Progenitor cell of endocrine pancreas (in vitro differentiated cells): ENCODE measurements around the gene ANO3. TPM values are rescaled to one million over a fixed set of nuclear protein-coding genes. Genes with fewer than 3 reads are reported as not detected.

Experiments
- DNase-seq: peaks from one replicate; pipeline ENCODE4 v3.0.0; 2021; ENCODE audit warnings: low spot score; ENCODE audit not compliant: unreplicated experiment
- H3K27ac Mint-ChIP-seq: 2 replicates; pipeline ENCODE4 v1.8.0; 2021; ENCODE audit warnings: mild to moderate bottlenecking, moderate library complexity, mixed read lengths
- H3K27me3 Mint-ChIP-seq: 2 replicates; pipeline ENCODE4 v1.8.0; 2021; ENCODE audit warnings: mixed read lengths
- H3K36me3 Mint-ChIP-seq: 2 replicates; pipeline ENCODE4 v1.8.0; 2022; ENCODE audit warnings: mixed read lengths; ENCODE audit not compliant: insufficient read depth
- H3K4me1 Mint-ChIP-seq: 2 replicates; pipeline ENCODE4 v1.8.0; 2021; ENCODE audit warnings: low read depth, mixed read lengths
- H3K4me3 Mint-ChIP-seq: 2 replicates; pipeline ENCODE4 v1.8.0; 2021; ENCODE audit warnings: low read depth, mild to moderate bottlenecking, moderate library complexity, mixed read lengths
- H3K9me3 Mint-ChIP-seq: 2 replicates; pipeline ENCODE4 v1.8.0; 2021; ENCODE audit warnings: low read depth, mixed read lengths
- total RNA-seq: library from RNA; stranded (reverse); gene quantifications from 2 replicates; pipeline ENCODE4 v1.2.1, GENCODE V29; 2021
- TF ChIP-seq, protein P1 (sequence below): fragments of 200-600 bp; sonication (generic); IDR thresholded peaks from one replicate; pipeline ENCODE4 v1.5.0; 2021; ENCODE audit warnings: antibody characterized with exemption, mild to moderate bottlenecking; ENCODE audit not compliant: unreplicated experiment

Gene ANO3
- total RNA-seq, 1 donor from 2014 or later, result 0.53 TPM

DNA sequence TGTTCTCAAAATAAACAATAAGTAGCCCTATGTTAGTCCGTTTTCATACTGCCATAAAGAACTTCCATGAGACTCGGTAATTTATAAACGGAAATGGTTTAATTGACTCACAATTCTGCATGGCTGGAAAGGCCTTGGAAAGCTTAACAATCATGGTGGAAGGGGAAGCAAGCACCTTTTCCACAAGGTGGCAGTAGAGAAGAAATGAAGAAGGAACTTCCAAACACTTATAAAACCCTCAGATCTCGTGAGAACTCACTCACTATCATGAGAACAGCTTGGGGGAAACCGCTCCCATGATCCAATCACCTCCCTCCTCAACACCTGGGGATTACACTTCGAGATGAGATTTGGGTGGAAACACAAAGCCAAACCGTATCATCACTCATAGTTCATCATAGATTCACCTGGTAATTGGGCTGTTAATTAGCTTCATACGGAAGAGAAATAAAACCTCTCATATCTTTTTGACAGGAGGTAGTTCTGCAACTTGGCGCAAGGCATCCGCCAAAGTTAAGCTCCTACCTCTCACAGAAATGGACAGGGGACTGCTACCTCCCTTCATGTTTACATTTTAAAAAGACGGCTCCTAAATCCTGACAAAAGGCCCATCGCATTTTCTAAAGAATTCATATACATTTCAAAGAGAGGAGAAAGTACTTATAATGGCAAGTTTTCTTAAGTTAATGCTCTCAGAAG lies 191.1 kb downstream of the ANO3 start:
- no peaks in the 10 kb centered on the region for H3K27me3 Mint-ChIP-seq
- no peaks in the 10 kb centered on the region for H3K36me3 Mint-ChIP-seq
- TF ChIP-seq, protein P1, sequence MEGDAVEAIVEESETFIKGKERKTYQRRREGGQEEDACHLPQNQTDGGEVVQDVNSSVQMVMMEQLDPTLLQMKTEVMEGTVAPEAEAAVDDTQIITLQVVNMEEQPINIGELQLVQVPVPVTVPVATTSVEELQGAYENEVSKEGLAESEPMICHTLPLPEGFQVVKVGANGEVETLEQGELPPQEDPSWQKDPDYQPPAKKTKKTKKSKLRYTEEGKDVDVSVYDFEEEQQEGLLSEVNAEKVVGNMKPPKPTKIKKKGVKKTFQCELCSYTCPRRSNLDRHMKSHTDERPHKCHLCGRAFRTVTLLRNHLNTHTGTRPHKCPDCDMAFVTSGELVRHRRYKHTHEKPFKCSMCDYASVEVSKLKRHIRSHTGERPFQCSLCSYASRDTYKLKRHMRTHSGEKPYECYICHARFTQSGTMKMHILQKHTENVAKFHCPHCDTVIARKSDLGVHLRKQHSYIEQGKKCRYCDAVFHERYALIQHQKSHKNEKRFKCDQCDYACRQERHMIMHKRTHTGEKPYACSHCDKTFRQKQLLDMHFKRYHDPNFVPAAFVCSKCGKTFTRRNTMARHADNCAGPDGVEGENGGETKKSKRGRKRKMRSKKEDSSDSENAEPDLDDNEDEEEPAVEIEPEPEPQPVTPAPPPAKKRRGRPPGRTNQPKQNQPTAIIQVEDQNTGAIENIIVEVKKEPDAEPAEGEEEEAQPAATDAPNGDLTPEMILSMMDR, result peak; percentile 40
- DNase-seq, result no peak
- no peaks in the 10 kb centered on the region for H3K4me1 Mint-ChIP-seq
- peaks cover 3% of the 10 kb centered on the region for H3K9me3 Mint-ChIP-seq
- no peak overlapping the region for H3K4me3 Mint-ChIP-seq
- H3K27ac Mint-ChIP-seq, result no peak overlapping the region

DNA sequence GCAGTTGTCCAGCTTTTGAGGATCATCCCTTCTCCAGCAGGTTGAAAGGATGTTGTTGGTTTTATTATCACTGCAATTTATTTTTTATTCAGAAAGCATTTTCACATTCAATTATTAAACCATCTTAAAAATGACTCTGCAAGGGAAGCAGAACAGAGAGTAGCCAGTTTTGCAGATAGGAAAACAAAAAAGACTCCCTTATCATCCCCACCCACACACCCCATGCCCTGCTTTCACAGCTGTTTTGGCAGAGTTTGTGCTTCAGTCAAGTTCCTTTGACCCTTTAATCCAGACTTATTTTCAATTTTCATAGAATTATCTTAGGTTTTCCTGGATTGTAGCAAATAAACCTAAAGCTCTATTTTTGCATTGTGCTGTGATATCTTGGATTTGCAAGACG lies 195.8 kb downstream of the ANO3 start:
- Mint-ChIP-seq H3K27me3 (no peaks in the 10 kb centered on the region), H3K4me3 (no peak overlapping the region), H3K9me3 (peaks cover 3% of the 10 kb centered on the region), H3K27ac (no peak overlapping the region), H3K4me1 (no peaks in the 10 kb centered on the region), H3K36me3 (no peaks in the 10 kb centered on the region)
- TF ChIP-seq, protein P1, result no peak
- DNase-seq, result no peak

DNA sequence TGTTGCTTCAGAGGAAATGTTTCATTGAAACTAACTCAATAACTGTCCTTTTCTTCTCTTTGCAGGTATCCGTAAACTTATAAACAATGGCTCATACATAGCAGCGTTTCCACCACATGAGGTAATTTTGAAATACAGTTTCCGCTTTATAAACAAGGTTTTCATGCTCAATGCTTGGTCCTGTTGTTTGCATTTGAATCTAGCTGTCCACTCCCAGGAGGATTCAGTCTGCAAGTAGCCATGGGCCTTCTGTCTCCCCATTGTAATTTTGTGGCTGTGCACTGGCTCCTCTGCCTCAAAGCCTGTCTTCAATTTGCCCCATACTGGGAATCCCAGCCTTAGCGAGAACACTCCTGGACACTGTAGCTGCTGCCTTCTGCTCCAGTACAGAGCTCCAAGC lies 205.4 kb downstream of the ANO3 start:
- Mint-ChIP-seq H3K9me3 (no peaks in the 10 kb centered on the region), H3K36me3 (no peaks in the 10 kb centered on the region)
- DNase-seq, result no peak

DNA sequence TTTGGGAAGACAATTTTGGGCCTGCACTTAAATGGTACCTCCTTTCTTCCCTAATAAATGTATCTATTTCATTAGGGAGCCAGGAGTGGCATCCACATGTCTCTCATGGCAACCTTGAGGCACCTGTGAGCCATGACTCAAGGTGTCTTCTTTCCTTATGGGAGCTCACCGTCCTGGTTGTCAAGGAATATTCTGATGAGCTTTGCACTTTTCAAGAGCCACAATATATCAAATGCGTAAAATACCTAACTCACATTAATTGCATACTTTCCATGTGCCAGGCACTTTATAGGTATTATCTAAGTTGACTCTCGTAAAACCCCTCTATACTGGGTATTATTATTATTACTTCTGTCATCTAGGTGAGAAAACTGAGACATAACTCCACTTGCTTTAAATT lies 207.6 kb downstream of the ANO3 start:
- Mint-ChIP-seq H3K36me3 (no peaks in the 10 kb centered on the region), H3K27ac (no peak overlapping the region), H3K27me3 (no peaks in the 10 kb centered on the region), H3K9me3 (no peaks in the 10 kb centered on the region), H3K4me1 (no peaks in the 10 kb centered on the region), H3K4me3 (no peak overlapping the region)
- TF ChIP-seq, protein P1, result no peak
- DNase-seq, result no peak

More for the DNA sequence above, 205.4 kb downstream of the ANO3 start:
- Mint-ChIP-seq H3K4me1 (no peaks in the 10 kb centered on the region), H3K4me3 (no peak overlapping the region), H3K27ac (no peak overlapping the region), H3K27me3 (no peaks in the 10 kb centered on the region)
- TF ChIP-seq, protein P1, result no peak

DNA sequence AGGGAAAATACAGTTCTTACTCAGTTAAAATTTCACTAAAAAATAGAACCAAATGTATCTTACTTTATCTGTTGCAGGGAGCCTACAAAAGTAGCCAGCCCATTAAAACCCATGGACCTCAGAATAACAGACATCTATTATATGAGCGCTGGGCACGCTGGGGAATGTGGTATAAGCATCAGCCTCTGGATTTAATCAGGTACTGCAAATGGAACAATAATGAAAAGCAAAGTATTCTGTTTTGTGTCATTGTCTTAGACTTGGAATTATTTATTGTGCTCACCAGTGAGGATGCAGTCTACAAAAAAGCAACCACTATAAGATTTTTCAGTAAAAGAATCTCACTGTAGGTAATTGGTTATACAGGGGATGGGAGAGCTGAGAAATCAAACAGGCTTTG lies 209.9 kb downstream of the ANO3 start:
- Mint-ChIP-seq H3K27me3 (no peaks in the 10 kb centered on the region), H3K4me1 (no peaks in the 10 kb centered on the region), H3K27ac (no peak overlapping the region), H3K36me3 (no peaks in the 10 kb centered on the region), H3K4me3 (no peak overlapping the region), H3K9me3 (no peaks in the 10 kb centered on the region)
- no peak for DNase-seq
- TF ChIP-seq, protein P1, result no peak
